Measurements from ENCODE around the gene CHP1.

- TF ChIP-seq POLR2A (IDR thresholded peaks at IDR 0.05) (no peak), CTCF (IDR thresholded peaks at IDR 0.05) (no peak)
Observed at GRCh38 chr15:41251411-41251810, 20.3 kb downstream of the CHP1 start.

Measured in body of pancreas (tissue), 4 donors.